Transverse colon (tissue), 3 donors: ENCODE results near the gene SH2D4B.

Experiments used
- POLR2A ChIP-seq: fragments of 450-650 bp; IDR thresholded peaks from one replicate; pipeline ENCODE4 v1.6.1; 2016; ENCODE audit warnings: antibody characterized with exemption, mild to moderate bottlenecking, moderate library complexity
- TF ChIP-seq, protein P1 (sequence below), 5 experiments: fragments of 200-600 bp in 3 of 5; fragments of 450-650 bp in 2 of 5; sonication (generic) in 3 of 5; IDR thresholded peaks; 1 replicate in 2 of 5; 2 replicates in 3 of 5; pipeline ENCODE4 v1.5.1; 2016 to 2017; ENCODE audit warnings: antibody characterized with exemption in 5 of 5, inconsistent platforms in 3 of 5, mild to moderate bottlenecking in 2 of 5, moderate library complexity in 1 of 5

DNA sequence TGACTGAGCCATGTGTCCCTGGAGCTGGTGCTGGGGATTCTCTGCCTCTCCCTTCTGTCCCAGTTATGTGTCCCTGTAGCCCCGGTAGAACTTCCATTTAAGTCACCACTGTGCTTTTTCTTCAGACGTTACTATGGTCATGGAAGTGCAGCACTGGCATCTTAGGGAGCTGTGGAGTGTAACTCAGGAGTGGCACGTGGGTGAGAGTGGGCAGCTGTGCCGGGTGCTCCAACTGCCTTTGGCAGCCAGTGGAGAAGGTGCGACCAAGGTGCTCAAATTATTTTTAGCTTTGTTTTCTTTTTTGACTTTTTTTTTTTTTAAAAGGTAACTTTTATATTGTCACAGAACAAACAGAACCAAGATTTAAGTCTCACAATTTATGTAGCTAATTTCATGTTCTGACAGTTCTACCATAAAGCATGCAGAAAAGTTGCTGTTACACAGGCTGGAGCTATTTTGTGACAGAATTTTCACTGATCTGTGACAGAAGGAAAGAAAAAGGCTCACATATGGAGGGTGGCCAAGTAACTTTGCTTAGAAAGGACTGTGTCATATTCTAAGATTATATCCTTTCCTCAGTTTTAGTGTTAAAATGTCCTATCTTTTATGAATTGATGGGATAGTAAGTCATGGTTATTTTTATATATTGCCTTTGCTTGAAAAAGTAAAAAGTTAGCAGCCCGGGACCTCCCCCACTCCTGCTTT, 73.9 kb downstream of the SH2D4B start:
- TF ChIP-seq POLR2A, result no peak
- TF ChIP-seq, protein P1, sequence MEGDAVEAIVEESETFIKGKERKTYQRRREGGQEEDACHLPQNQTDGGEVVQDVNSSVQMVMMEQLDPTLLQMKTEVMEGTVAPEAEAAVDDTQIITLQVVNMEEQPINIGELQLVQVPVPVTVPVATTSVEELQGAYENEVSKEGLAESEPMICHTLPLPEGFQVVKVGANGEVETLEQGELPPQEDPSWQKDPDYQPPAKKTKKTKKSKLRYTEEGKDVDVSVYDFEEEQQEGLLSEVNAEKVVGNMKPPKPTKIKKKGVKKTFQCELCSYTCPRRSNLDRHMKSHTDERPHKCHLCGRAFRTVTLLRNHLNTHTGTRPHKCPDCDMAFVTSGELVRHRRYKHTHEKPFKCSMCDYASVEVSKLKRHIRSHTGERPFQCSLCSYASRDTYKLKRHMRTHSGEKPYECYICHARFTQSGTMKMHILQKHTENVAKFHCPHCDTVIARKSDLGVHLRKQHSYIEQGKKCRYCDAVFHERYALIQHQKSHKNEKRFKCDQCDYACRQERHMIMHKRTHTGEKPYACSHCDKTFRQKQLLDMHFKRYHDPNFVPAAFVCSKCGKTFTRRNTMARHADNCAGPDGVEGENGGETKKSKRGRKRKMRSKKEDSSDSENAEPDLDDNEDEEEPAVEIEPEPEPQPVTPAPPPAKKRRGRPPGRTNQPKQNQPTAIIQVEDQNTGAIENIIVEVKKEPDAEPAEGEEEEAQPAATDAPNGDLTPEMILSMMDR (IDR thresholded peaks at IDR 0.05), result no peak
